ENCODE results near the gene PARL. TPM values are rescaled to one million over a fixed set of nuclear protein-coding genes. Genes with fewer than 3 reads are reported as not detected.

Gene PARL
- total RNA-seq, 1 donor from 2014 or later, result 58.5 TPM

GRCh38 chr3:183827809-183828537 lies 56.7 kb downstream of the PARL start:
- TF ChIP-seq CTCF (IDR thresholded peaks at IDR 0.05; ENCODE audit: partially characterized antibody, unreplicated experiment), result no peak
- no peak for DNase-seq
- H3K36me3 Mint-ChIP-seq (ENCODE audit: unreplicated experiment), result peaks cover 4% of the 10 kb centered on the region

GRCh38 chr3:183826448-183827250 lies 58.0 kb downstream of the PARL start:
- H3K27me3 Mint-ChIP-seq (ENCODE audit: unreplicated experiment), result peaks cover 18% of the 10 kb centered on the region
- peak overlapping the region; percentile 75 for H3K27ac Mint-ChIP-seq (ENCODE audit: unreplicated experiment)
- H3K9me3 Mint-ChIP-seq (ENCODE audit: unreplicated experiment), result peaks cover 22% of the 10 kb centered on the region
- DNase-seq, result peak; percentile 38
- H3K36me3 Mint-ChIP-seq (ENCODE audit: unreplicated experiment), result peaks cover 4% of the 10 kb centered on the region
- H3K4me1 Mint-ChIP-seq (ENCODE audit: low read depth, unreplicated experiment), result peaks cover 52% of the 10 kb centered on the region
- peak overlapping the region; percentile 73 for H3K4me3 Mint-ChIP-seq (ENCODE audit: unreplicated experiment)
- TF ChIP-seq CTCF (IDR thresholded peaks at IDR 0.05; ENCODE audit: partially characterized antibody, unreplicated experiment), result no peak

More at GRCh38 chr3:183827809-183828537, 56.7 kb downstream of the PARL start:
- peaks cover 22% of the 10 kb centered on the region for H3K9me3 Mint-ChIP-seq (ENCODE audit: unreplicated experiment)
- peak overlapping the region; percentile 94 for H3K27ac Mint-ChIP-seq (ENCODE audit: unreplicated experiment)
- peaks cover 20% of the 10 kb centered on the region for H3K27me3 Mint-ChIP-seq (ENCODE audit: unreplicated experiment)
- H3K4me1 Mint-ChIP-seq (ENCODE audit: low read depth, unreplicated experiment), result peaks cover 56% of the 10 kb centered on the region
- peak overlapping the region; percentile 68 for H3K4me3 Mint-ChIP-seq (ENCODE audit: unreplicated experiment)

- Mint-ChIP-seq H3K4me3 (ENCODE audit: unreplicated experiment) (peak within 1 kb of the TSS; percentile 87), H3K27ac (ENCODE audit: unreplicated experiment) (peak within 1 kb of the TSS; percentile 70), H3K4me1 (ENCODE audit: low read depth, unreplicated experiment) (peaks cover 52% of the 10 kb centered on the region), H3K9me3 (ENCODE audit: unreplicated experiment) (peaks cover 22% of the 10 kb centered on the region), H3K27me3 (ENCODE audit: unreplicated experiment) (peaks cover 18% of the 10 kb centered on the region), H3K36me3 (ENCODE audit: unreplicated experiment) (peaks cover 4% of the 10 kb centered on the region)
- TF ChIP-seq CTCF (IDR thresholded peaks at IDR 0.05; ENCODE audit: partially characterized antibody, unreplicated experiment), result peak; percentile 24
- DNase-seq, result peak; percentile 82
Measured at GRCh38 chr3:183825456-183826161, 59.1 kb downstream of the PARL start, which contains the start of gene MAP6D1. Gene MAP6D1, minus strand, starts transcription at chr3:183825577. Its CDS starts 30 bp downstream, at chr3:183825547.

- H3K4me1 Mint-ChIP-seq (ENCODE audit: low read depth, unreplicated experiment), result peaks cover 46% of the 10 kb centered on the region
- H3K27ac Mint-ChIP-seq (ENCODE audit: unreplicated experiment), result no peak overlapping the region
- H3K27me3 Mint-ChIP-seq (ENCODE audit: unreplicated experiment), result peaks cover 18% of the 10 kb centered on the region
- peaks cover 4% of the 10 kb centered on the region for H3K36me3 Mint-ChIP-seq (ENCODE audit: unreplicated experiment)
- TF ChIP-seq CTCF (IDR thresholded peaks at IDR 0.05; ENCODE audit: partially characterized antibody, unreplicated experiment), result no peak
- DNase-seq, result peak; percentile 53
- peak overlapping the region; percentile 87 for H3K4me3 Mint-ChIP-seq (ENCODE audit: unreplicated experiment)
- H3K9me3 Mint-ChIP-seq (ENCODE audit: unreplicated experiment), result peaks cover 22% of the 10 kb centered on the region
Measured at GRCh38 chr3:183824761-183825455, 59.8 kb downstream of the PARL start.
